CD4-positive, alpha-beta T cell treated with Interleukin-17A for 1 hour (primary cell): Measurements from ENCODE around the gene ATP6AP1.
A peak's percentile ranks its signal among the peaks of the same experiment; 100 is the strongest.

ENCODE experiments used
- DNase-seq: peaks from one replicate; pipeline ENCODE4 v3.0.0-alpha.2; 2020

The ATP6AP1 gene

DNA sequence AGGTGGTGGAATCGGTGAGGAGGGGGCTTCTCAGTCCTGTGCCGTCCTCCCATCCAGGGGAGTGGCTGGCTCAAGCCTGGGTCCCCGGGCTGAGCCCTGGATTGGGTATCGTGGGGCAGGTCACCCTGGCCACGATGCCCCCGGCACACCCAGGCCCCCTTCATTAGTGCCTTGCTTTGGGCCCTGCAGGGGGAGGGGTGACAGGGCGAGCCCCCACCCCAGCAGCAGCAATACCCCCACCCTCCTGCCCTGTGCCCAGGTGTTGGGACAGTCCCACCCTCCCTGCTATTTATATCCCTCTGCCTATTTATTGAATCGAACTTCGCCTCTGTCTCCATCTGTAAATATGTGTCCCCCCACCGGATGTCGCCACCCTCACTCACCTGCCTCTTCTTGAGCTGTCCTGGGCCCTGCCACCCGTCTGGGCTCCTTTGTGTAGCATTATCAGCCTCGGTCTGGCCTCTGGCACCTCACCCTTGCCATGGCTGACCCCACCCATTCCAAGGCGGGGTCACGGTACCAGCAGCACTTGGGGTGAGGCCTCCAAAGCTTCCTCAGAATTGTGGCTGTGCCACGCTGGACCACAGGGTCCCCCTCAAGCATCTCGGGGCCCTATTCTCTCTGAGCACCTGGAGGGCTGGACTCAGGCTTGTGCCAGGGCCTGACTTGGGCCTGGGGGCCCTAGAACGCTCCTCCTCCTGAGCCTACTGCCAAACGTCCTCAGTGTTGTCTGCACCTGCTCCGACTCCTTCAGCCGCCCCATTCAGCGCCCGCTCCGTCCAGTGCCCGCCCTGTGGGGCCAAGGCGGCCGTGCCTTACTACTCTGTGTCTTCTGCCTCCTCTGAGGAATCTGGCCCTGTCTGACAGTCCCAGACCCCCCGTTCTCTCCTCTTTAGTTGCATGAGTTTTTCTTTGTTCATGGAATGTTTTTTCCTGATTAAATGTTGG, 44.5 kb downstream of the ATP6AP1 start:
- DNase-seq, result peak; percentile 9

- DNase-seq, result no peak
Observed at GRCh38 chrX:154473683-154474082, 45.2 kb downstream of the ATP6AP1 start.

GRCh38 chrX:154476821-154477220, 48.3 kb downstream of the ATP6AP1 start:
- no peak for DNase-seq

DNA sequence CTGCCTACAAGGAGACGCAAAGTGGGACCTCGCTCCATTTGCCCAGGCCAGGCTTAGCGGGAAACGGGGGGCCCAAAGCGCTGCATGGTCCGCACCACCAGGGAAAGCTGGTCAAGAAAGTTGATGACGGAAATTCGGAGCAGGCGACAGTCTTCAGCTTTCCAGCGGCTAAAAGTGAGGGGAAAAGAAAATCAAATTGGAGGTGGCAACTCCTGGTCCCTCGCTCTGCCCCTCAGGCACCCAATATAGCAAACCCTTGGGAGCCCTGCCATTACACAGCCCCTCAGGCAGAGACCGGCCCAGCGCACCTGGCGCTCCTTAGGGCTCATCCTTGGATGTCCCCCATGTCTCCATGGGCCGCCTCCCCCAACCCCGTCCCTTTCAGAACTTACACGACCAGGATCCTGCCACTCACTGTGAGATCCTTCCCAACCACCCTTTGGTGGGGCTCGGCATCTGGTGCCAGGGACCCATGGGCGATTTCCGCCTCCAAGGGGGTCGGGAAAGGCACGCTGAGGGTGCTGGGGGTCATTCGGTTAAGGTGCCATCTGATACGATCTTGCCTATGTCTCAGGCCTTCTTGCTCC, 49.5 kb downstream of the ATP6AP1 start:
- peak; percentile 5 for DNase-seq

GRCh38 chrX:154478728-154479622, 50.5 kb downstream of the ATP6AP1 start, which contains the start of gene LAGE3:
LAGE3 (minus strand) TSS chrX:154479281; CDS start chrX:154478915, 366 bp downstream.
- DNase-seq, result peak; percentile 94

- no peak for DNase-seq
Observed at GRCh38 chrX:154481195-154481594, 52.7 kb downstream of the ATP6AP1 start.

GRCh38 chrX:154481911-154482601, 53.6 kb downstream of the ATP6AP1 start:
- no peak for DNase-seq

DNA sequence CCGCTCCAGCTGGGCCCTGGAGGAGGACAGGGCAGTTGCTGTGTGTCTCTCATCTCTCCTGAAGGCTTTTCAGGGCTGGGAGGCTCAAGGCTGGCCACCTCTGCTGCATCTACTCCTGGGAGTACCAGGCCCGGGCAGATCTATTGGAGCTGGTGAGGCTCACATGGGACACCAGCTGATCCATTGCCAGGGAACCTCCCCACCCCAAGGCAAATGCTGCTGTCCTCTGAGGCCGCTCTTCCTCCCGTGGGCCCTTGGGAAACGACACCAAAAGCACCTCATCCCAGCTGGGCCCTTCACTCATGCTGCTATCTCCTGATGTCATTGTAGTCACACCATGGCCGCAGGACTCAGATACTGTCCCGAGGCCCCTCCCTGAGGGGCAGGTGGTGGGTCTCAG, 54.3 kb downstream of the ATP6AP1 start:
- DNase-seq, result no peak

DNA sequence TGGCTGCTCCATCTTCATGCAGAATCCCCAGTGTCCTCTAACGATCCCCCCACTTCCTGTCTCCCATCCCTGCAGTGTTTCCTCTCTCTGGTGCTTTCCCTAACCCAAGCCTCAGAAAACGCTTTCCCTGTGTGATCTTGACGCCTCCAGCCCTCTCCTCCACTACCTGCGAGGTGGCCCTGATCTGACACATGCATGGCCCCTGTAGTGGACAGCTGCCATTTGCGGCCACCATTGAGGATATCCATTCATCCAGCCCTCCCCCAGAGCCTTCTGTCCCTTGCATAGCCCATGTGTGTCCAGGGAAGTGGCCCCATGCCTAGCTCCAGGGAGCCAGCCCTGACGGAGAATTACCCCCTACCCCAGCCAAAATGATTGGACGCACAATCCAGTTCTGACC, 54.8 kb downstream of the ATP6AP1 start:
- DNase-seq, result no peak

DNA sequence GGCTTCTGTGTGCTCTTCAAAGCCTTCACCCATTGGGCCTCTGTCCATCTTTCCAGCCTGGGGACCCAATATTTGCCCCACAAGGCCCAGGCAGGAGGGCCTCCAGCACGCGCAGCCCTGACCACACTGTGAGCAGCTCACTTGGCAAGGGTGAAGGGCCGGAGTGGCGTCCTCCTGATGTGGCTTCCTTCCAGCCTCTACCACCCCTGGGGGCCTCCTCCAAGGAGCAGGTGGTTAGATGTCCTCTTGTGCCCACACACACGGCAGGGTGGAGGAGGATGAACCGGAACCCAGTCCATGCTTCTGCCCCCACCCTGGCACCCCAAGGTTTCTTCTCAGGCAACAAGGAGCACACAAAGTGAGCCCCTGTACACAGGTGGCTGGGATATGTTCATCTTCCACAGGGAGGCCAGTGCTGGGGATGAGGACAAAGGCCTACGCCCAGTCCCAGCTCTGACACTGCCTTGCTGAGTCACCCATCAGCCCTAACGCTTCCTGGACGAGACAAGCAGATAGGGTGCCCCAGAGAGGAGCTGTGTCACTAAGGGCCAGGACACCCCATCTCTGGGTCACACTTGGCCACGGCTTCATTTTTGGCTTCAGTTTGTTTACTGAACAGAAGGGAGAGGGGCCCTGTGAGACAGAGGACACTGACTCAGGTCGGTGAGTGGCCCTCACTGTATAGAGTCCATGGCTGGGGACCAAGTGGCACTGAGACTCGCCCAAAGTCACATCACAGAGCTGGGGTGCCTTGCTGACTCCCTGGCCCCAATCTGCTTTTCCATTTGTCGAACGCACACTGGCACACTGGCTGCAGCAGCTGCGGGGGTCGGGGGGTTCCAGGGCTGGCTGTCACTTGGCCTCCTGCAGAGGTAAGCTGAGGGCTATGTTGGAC, 56.0 kb downstream of the ATP6AP1 start:
- no peak for DNase-seq

DNA sequence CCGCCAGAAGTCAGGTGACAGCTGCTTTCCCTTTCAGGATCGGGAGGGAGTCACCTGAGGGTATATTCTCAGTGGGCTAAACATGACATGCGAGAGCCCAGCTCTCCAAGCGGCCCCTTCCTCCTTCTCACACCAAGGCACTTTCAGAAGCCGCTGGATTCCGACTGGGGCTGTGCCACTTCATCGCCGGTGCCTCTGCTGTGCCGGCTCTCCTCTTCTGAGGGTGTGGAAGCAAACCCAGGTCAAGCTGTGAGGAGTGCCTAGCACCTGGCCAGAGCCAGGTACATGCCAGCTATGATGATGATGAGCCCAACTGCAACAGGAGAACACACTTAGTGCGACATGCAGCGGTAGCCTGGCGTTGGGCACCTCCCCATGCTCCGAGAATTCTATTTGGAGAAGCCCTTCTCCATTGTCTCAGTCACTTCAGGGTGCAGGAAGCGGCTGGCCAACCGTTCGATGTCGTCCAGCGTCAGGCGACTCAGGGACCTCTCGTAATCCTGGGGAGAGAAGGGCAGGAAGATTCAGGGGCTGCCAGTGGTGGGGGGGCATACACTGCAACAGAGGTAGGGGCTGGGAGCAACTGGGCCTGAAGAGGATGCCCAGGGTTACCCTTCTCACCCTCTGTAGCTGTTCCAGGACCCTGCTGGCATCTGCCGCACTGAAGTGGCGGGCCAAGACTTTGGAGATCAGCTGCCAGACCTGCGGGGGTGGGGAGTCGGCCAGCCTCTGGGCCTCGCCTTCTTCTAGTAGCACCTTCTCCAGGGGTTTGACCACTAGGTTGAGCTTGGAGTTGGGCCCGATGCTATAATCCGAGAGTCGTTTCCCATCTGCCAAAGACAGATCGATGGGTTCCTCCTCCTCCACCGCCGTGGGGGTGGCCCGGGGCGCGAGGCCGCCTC, 56.9 kb downstream of the ATP6AP1 start:
- DNase-seq, result no peak

- peak; percentile 29 for DNase-seq
Observed at GRCh38 chrX:154486052-154486395, 57.5 kb downstream of the ATP6AP1 start.
